Measurements from ENCODE around the gene CA6. TPM values are rescaled to one million over a fixed set of nuclear protein-coding genes. Genes with fewer than 3 reads are reported as not detected.

Gene CA6
- total and polyA plus RNA-seq, 4 donors: 0.03 TPM; not detected in 3

DNA sequence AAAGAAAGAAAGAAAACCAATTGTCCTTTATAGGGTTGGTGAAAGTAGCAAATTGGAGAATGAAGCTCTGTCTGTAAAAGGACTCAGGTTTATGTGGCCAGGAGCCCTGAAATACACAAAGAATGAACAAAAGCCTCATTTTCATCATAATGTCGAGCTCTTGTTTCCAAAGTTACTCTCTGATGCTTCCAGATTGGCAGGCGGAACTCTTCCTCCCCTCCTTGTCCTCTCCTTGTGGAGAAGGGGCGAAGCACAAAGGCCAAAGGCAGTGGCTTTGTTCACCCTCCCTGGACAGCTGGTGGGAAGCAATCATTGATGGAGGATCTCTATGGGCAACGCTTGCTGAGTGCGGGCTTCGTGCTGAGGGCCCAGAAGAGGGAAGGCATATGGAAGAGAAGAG is 5.6 kb downstream of the CA6 start:
- Histone ChIP-seq H3K9ac (ENCODE audit: insufficient read depth in 1 of 2, low read length in 2 of 2) (no peak overlapping the region), H3K27me3 (ENCODE audit: control insufficient read depth in 3 of 3, insufficient read depth in 3 of 3, low read length in 2 of 3) (no peaks in the 10 kb centered on the region), H3K9me3 (ENCODE audit: control insufficient read depth in 4 of 4, insufficient read depth in 3 of 4, low read length in 3 of 4) (no peaks in the 10 kb centered on the region), H3K27ac (ENCODE audit: low read depth in 1 of 2, low read length in 1 of 2) (no peak overlapping the region), H3K4me1 (ENCODE audit: control insufficient read depth in 5 of 5, insufficient read depth in 5 of 5, low read length in 5 of 5) (peaks cover 0 to 4% (median 0%) of the 10 kb centered on the region in 5 donors), H3K36me3 (ENCODE audit: control insufficient read depth in 4 of 4, insufficient read depth in 4 of 4, low read length in 4 of 4) (no peaks in the 10 kb centered on the region), H3K4me3 (no peak overlapping the region)
- no peak for TF ChIP-seq CTCF (IDR thresholded peaks at IDR 0.05; ENCODE audit: control extremely low read depth, extremely low read depth)
- 86 to 90% methylated on average over 6 of the region's 6 CpGs for whole genome bisulfite sequencing, 2 donors
- no peak for ATAC-seq (ENCODE audit: insufficient read depth, low FRiP score)
- DNase-seq: no peak

DNA sequence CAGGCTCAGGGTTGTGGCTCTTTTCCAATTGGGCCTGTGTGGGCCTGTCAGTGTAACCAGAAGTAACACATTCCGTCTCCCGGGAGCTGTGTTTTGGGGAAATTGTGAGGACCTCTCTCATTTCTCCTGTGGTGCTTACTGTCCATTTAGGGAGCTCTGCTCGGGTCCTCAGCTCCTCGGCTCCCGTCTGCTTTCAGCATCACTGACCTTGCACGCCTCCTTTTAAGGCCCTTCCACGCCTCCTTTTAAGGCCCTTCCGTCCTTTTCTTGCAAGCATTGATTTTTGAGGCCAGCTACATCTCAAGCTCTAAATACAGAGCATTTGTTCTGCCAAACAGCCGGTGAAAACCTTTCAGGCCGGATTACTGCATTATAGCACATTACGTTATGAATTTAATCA is 9.7 kb downstream of the CA6 start:
- DNase-seq (no peak), ATAC-seq (ENCODE audit: insufficient read depth, low FRiP score) (no peak)
- H3K36me3 ChIP-seq (ENCODE audit: control insufficient read depth in 4 of 4, insufficient read depth in 4 of 4, low read length in 4 of 4): no peaks in the 10 kb centered on the region
- no peaks in the 10 kb centered on the region for H3K4me1 ChIP-seq (ENCODE audit: control insufficient read depth in 5 of 5, insufficient read depth in 5 of 5, low read length in 5 of 5)
- no peaks in the 10 kb centered on the region for H3K27me3 ChIP-seq (ENCODE audit: control insufficient read depth in 3 of 3, insufficient read depth in 3 of 3, low read length in 2 of 3)
- no peaks in the 10 kb centered on the region for H3K9me3 ChIP-seq (ENCODE audit: control insufficient read depth in 4 of 4, insufficient read depth in 3 of 4, low read length in 3 of 4)
- WGBS, 2 donors: 84 to 97% methylated on average over 11 of the region's 11 CpGs
- no peak for TF ChIP-seq CTCF (IDR thresholded peaks at IDR 0.05; ENCODE audit: control extremely low read depth, extremely low read depth)
- no peak overlapping the region for H3K27ac ChIP-seq (ENCODE audit: low read depth in 1 of 2, low read length in 1 of 2)
- no peak overlapping the region for H3K4me3 ChIP-seq
- H3K9ac ChIP-seq (ENCODE audit: insufficient read depth in 1 of 2, low read length in 2 of 2): no peak overlapping the region

GRCh38 chr1:8956461-8957349 is 11.0 kb downstream of the CA6 start:
- Histone ChIP-seq H3K27ac (ENCODE audit: low read depth in 1 of 2, low read length in 1 of 2) (no peak overlapping the region), H3K27me3 (ENCODE audit: control insufficient read depth in 3 of 3, insufficient read depth in 3 of 3, low read length in 2 of 3) (no peaks in the 10 kb centered on the region), H3K36me3 (ENCODE audit: control insufficient read depth in 4 of 4, insufficient read depth in 4 of 4, low read length in 4 of 4) (no peaks in the 10 kb centered on the region), H3K4me1 (ENCODE audit: control insufficient read depth in 5 of 5, insufficient read depth in 5 of 5, low read length in 5 of 5) (no peaks in the 10 kb centered on the region), H3K4me3 (no peak overlapping the region), H3K9ac (ENCODE audit: insufficient read depth in 1 of 2, low read length in 2 of 2) (no peak overlapping the region), H3K9me3 (ENCODE audit: control insufficient read depth in 4 of 4, insufficient read depth in 3 of 4, low read length in 3 of 4) (no peaks in the 10 kb centered on the region)
- 88 to 89% methylated on average over 17 of the region's 17 CpGs for WGBS, 2 donors
- TF ChIP-seq CTCF (IDR thresholded peaks at IDR 0.05; ENCODE audit: control extremely low read depth, extremely low read depth): no peak
- DNase-seq: no peak
- ATAC-seq (ENCODE audit: insufficient read depth, low FRiP score): no peak

Measured in lung (tissue), 12 donors.